HepG2 (cell line): ENCODE data around the gene LRP10. TPM values are rescaled to one million over a fixed set of nuclear protein-coding genes. Genes with fewer than 3 reads are reported as not detected.

ENCODE experiments used
- CBX1 ChIP-seq: IDR thresholded peaks from one replicate; pipeline ENCODE4 v1.6.1; 2016; ENCODE audit warnings: antibody characterized with exemption, low read depth
- HMG20B ChIP-seq: conservative IDR thresholded peaks from 2 replicates; pipeline ENCODE4 v1.6.1; 2016; ENCODE audit warnings: missing genetic modification reagents, missing compliant biosample characterization
- SKI ChIP-seq: fragments of 450-650 bp; IDR thresholded peaks from one replicate; pipeline ENCODE4 v1.6.1; 2018; ENCODE audit warnings: mild to moderate bottlenecking; ENCODE audit not compliant: partially characterized antibody
- ZBTB21 ChIP-seq: sonication (generic); formaldehyde crosslinking; IDR thresholded peaks from 2 replicates; pipeline ENCODE4 v1.4.0; 2020; ENCODE audit warnings: missing genetic modification reagents
- ZFP36L2 ChIP-seq: sonication (generic); formaldehyde crosslinking; IDR thresholded peaks from 2 replicates; pipeline ENCODE4 v1.4.0; 2020; ENCODE audit warnings: missing genetic modification reagents
- ZFYVE20 ChIP-seq: sonication (generic); formaldehyde crosslinking; IDR thresholded peaks from 2 replicates; pipeline ENCODE4 v1.8.0; 2023; ENCODE audit warnings: low read depth, mild to moderate bottlenecking, moderate library complexity, missing genetic modification reagents, borderline replicate concordance
- ZNF253 ChIP-seq: sonication (generic); formaldehyde crosslinking; IDR thresholded peaks from 2 replicates; pipeline ENCODE4 v1.8.0; 2022; ENCODE audit warnings: mild to moderate bottlenecking, missing genetic modification reagents, borderline replicate concordance
- ZNF569 ChIP-seq: sonication (generic); formaldehyde crosslinking; IDR thresholded peaks from 2 replicates; pipeline ENCODE4 v1.5.0; 2020; ENCODE audit warnings: mild to moderate bottlenecking, missing genetic modification reagents, moderate library complexity, borderline replicate concordance
- ZNF674 ChIP-seq: sonication (generic); formaldehyde crosslinking; IDR thresholded peaks from 2 replicates; pipeline ENCODE4 v1.5.0; 2020; ENCODE audit warnings: low read depth, mild to moderate bottlenecking, missing genetic modification reagents
- ZNF724P ChIP-seq: sonication (generic); formaldehyde crosslinking; IDR thresholded peaks from 2 replicates; pipeline ENCODE4 v1.8.0; 2022; ENCODE audit warnings: missing genetic modification reagents, borderline replicate concordance
- ZNF768 ChIP-seq: sonication (generic); formaldehyde crosslinking; IDR thresholded peaks from 2 replicates; pipeline ENCODE4 v1.4.0; 2020; ENCODE audit warnings: missing genetic modification reagents
- polyA plus RNA-seq, 8 experiments: library from polyadenylated mRNA; depleted of rRNA in 3 of 8; stranded (reverse) in 7 of 8; unstranded in 1 of 8; fragments of >200 nt; fragmentation: Illumina TruSeq in 4 of 8; extraction: Trizol in 4 of 8; gene quantifications; 2 replicates each; pipeline versions ENCODE4 v1.2.1 to v1.2.3, GENCODE V29; 2011 to 2016; ENCODE audit warnings: low read depth in 4 of 8, missing spikeins in 1 of 8, mixed read lengths in 1 of 8; ENCODE audit not compliant: insufficient read depth in 1 of 8
- total RNA-seq, 5 experiments: library from RNA; depleted of rRNA; stranded (reverse); fragments of >200 nt; fragmentation: Illumina TruSeq; extraction: Trizol; gene quantifications; 2 replicates each; pipeline ENCODE4 v1.2.3, GENCODE V29; 2016; ENCODE audit warnings: low read depth in 1 of 5
- TF ChIP-seq, protein P1 (sequence below): sonication (generic); formaldehyde crosslinking; IDR thresholded peaks from 2 replicates; pipeline ENCODE4 v1.4.0; 2020; ENCODE audit warnings: mild to moderate bottlenecking, missing genetic modification reagents
- TF ChIP-seq, protein P2 (sequence below): fragments of 450-650 bp; IDR thresholded peaks from 2 replicates; pipeline ENCODE4 v1.6.1; 2017
- TF ChIP-seq, protein P3 (sequence below): IDR thresholded peaks from 2 replicates; pipeline ENCODE4 v1.6.1; 2012; ENCODE audit warnings: inconsistent platforms
- TF ChIP-seq, protein P4 (sequence below): sonication (generic); formaldehyde crosslinking; IDR thresholded peaks from 2 replicates; pipeline ENCODE4 v1.4.0; 2020; ENCODE audit warnings: mild to moderate bottlenecking, missing genetic modification reagents
- TF ChIP-seq, protein P5 (sequence below), 2 experiments: IDR thresholded peaks; 2 replicates each; pipeline ENCODE4 v1.6.1; 2011 to 2012; ENCODE audit warnings: low read length in 2 of 2, borderline replicate concordance in 1 of 2, low read depth in 1 of 2, mild to moderate bottlenecking in 1 of 2, moderate library complexity in 1 of 2
- TF ChIP-seq, protein P6 (sequence below): IDR thresholded peaks from 2 replicates; pipeline ENCODE4 v1.6.1; 2016; ENCODE audit warnings: low read depth
- TF ChIP-seq, protein P7 (sequence below): sonication (generic); formaldehyde crosslinking; IDR thresholded peaks from 2 replicates; pipeline ENCODE4 v1.4.0; 2020; ENCODE audit warnings: missing genetic modification reagents, mild to moderate bottlenecking, borderline replicate concordance

LRP10 gene
- total and polyA plus RNA-seq, 2 of the 13 experiments (the other 11 are each of a cell fraction or from before 2014, with no cell fraction given), result 16.9 to 45.2 TPM

DNA sequence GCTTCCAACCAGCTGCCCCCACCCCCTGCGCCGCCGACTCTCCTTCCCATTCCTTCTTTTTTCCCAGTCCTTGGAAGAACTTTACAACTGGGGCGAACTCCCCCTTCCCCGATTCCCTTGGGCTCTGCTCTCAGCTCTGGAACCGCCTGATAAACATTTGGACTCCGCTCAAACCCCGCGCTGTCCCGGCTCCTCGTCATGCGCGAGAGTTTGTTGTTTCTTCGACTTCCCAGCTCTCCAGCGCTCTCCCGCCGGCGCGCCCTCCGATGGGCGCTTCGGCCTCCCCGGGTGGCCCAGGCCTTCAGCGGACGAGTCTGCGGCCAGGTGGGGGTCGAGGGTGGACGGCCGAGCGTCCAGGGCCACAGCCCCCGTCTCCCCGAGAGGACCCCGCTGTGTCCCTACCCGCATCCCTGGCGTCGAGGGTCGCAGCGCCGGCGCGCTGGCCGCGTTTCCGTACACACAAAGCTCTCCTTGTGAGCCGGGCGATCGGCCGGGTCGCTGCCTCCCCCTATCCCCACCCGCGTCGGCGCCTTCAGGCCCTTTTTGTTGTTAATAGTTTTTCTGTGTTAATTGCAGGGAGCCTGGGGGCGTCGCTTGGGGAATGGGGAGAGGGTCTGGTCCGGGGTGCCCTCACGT lies 34.3 kb upstream of the LRP10 start (continued):
- TF ChIP-seq, protein P1, sequence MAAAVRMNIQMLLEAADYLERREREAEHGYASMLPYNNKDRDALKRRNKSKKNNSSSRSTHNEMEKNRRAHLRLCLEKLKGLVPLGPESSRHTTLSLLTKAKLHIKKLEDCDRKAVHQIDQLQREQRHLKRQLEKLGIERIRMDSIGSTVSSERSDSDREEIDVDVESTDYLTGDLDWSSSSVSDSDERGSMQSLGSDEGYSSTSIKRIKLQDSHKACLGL (CRISPR knock-in tag), result 0 out of 2 replicates have a peak, but pooled peaks have one; percentile 59
- TF ChIP-seq, protein P2, sequence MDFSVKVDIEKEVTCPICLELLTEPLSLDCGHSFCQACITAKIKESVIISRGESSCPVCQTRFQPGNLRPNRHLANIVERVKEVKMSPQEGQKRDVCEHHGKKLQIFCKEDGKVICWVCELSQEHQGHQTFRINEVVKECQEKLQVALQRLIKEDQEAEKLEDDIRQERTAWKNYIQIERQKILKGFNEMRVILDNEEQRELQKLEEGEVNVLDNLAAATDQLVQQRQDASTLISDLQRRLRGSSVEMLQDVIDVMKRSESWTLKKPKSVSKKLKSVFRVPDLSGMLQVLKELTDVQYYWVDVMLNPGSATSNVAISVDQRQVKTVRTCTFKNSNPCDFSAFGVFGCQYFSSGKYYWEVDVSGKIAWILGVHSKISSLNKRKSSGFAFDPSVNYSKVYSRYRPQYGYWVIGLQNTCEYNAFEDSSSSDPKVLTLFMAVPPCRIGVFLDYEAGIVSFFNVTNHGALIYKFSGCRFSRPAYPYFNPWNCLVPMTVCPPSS, result no peak
- TF ChIP-seq ZNF569 (CRISPR knock-in tag), result no peak
- TF ChIP-seq ZFYVE20 (CRISPR knock-in tag), result 0 out of 2 replicates have a peak, but pooled peaks have one; percentile 59
- no peak for TF ChIP-seq SKI
- TF ChIP-seq ZNF674 (CRISPR knock-in tag), result no peak
- TF ChIP-seq ZNF768 (CRISPR knock-in tag), result peak; percentile 62; the same call in 1 of the 2 replicates
- TF ChIP-seq ZNF253, result 0 out of 2 replicates have a peak, but pooled peaks have one; percentile 10
- TF ChIP-seq, protein P3, sequence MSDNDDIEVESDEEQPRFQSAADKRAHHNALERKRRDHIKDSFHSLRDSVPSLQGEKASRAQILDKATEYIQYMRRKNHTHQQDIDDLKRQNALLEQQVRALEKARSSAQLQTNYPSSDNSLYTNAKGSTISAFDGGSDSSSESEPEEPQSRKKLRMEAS, result peak; percentile 90
- TF ChIP-seq ZNF724P, result peak; percentile 74; the same call in 1 of the 2 replicates
- no peak for TF ChIP-seq ZBTB21
- TF ChIP-seq, protein P4, sequence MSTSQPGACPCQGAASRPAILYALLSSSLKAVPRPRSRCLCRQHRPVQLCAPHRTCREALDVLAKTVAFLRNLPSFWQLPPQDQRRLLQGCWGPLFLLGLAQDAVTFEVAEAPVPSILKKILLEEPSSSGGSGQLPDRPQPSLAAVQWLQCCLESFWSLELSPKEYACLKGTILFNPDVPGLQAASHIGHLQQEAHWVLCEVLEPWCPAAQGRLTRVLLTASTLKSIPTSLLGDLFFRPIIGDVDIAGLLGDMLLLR, result peak; percentile 71; the same call in 1 of the 2 replicates
- no peak for TF ChIP-seq ZFP36L2
- TF ChIP-seq CBX1, result peak; percentile 73
- TF ChIP-seq, protein P5, sequence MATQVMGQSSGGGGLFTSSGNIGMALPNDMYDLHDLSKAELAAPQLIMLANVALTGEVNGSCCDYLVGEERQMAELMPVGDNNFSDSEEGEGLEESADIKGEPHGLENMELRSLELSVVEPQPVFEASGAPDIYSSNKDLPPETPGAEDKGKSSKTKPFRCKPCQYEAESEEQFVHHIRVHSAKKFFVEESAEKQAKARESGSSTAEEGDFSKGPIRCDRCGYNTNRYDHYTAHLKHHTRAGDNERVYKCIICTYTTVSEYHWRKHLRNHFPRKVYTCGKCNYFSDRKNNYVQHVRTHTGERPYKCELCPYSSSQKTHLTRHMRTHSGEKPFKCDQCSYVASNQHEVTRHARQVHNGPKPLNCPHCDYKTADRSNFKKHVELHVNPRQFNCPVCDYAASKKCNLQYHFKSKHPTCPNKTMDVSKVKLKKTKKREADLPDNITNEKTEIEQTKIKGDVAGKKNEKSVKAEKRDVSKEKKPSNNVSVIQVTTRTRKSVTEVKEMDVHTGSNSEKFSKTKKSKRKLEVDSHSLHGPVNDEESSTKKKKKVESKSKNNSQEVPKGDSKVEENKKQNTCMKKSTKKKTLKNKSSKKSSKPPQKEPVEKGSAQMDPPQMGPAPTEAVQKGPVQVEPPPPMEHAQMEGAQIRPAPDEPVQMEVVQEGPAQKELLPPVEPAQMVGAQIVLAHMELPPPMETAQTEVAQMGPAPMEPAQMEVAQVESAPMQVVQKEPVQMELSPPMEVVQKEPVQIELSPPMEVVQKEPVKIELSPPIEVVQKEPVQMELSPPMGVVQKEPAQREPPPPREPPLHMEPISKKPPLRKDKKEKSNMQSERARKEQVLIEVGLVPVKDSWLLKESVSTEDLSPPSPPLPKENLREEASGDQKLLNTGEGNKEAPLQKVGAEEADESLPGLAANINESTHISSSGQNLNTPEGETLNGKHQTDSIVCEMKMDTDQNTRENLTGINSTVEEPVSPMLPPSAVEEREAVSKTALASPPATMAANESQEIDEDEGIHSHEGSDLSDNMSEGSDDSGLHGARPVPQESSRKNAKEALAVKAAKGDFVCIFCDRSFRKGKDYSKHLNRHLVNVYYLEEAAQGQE (IDR thresholded peaks at IDR 0.05; ENCODE audit: borderline replicate concordance in 1 of 2, low read depth in 1 of 2, low read length in 2 of 2), result no peak
- TF ChIP-seq, protein P6, sequence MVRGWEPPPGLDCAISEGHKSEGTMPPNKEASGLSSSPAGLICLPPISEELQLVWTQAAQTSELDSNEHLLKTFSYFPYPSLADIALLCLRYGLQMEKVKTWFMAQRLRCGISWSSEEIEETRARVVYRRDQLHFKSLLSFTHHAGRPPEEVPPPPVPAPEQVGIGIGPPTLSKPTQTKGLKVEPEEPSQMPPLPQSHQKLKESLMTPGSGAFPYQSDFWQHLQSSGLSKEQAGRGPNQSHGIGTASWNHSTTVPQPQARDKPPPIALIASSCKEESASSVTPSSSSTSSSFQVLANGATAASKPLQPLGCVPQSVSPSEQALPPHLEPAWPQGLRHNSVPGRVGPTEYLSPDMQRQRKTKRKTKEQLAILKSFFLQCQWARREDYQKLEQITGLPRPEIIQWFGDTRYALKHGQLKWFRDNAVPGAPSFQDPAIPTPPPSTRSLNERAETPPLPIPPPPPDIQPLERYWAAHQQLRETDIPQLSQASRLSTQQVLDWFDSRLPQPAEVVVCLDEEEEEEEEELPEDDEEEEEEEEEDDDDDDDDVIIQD, result no peak
- TF ChIP-seq, protein P7, sequence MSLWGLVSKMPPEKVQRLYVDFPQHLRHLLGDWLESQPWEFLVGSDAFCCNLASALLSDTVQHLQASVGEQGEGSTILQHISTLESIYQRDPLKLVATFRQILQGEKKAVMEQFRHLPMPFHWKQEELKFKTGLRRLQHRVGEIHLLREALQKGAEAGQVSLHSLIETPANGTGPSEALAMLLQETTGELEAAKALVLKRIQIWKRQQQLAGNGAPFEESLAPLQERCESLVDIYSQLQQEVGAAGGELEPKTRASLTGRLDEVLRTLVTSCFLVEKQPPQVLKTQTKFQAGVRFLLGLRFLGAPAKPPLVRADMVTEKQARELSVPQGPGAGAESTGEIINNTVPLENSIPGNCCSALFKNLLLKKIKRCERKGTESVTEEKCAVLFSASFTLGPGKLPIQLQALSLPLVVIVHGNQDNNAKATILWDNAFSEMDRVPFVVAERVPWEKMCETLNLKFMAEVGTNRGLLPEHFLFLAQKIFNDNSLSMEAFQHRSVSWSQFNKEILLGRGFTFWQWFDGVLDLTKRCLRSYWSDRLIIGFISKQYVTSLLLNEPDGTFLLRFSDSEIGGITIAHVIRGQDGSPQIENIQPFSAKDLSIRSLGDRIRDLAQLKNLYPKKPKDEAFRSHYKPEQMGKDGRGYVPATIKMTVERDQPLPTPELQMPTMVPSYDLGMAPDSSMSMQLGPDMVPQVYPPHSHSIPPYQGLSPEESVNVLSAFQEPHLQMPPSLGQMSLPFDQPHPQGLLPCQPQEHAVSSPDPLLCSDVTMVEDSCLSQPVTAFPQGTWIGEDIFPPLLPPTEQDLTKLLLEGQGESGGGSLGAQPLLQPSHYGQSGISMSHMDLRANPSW (CRISPR knock-in tag), result no peak
- 0 out of 2 replicates have a peak, but pooled peaks have one; percentile 9 for TF ChIP-seq HMG20B (CRISPR knock-in tag)
